HepG2 (cell line): ENCODE results near the gene IFIT1B. TPM values are rescaled to one million over a fixed set of nuclear protein-coding genes. Genes with fewer than 3 reads are reported as not detected.

Source experiments
- ATM ChIP-seq: fragments of 450-650 bp; IDR thresholded peaks from 2 replicates; pipeline ENCODE4 v1.7.1; 2017; ENCODE audit warnings: mild to moderate bottlenecking, borderline replicate concordance
- BCL6 ChIP-seq: IDR thresholded peaks from 2 replicates; pipeline ENCODE4 v1.6.1; 2016; ENCODE audit warnings: missing genetic modification reagents, missing compliant biosample characterization
- BHLHE40 ChIP-seq: IDR thresholded peaks from 2 replicates; pipeline ENCODE4 v1.6.1; 2011; ENCODE audit warnings: low read length, improper control_type of control experiment
- GABPB1 ChIP-seq: IDR thresholded peaks from 2 replicates; pipeline ENCODE4 v1.6.1; 2016; ENCODE audit warnings: mild to moderate bottlenecking, missing genetic modification reagents, moderate library complexity, missing compliant biosample characterization
- LCORL ChIP-seq, 2 experiments: fragments of 450-650 bp in 1 of 2; sonication (generic) in 1 of 2; formaldehyde crosslinking in 1 of 2; IDR thresholded peaks; 2 replicates each; pipeline versions ENCODE4 v1.5.0 to v1.6.1; 2017 to 2020; ENCODE audit warnings: antibody characterized with exemption in 1 of 2, missing genetic modification reagents in 1 of 2
- NFYC ChIP-seq: IDR thresholded peaks from 2 replicates; pipeline ENCODE4 v1.6.1; 2016; ENCODE audit warnings: missing genetic modification reagents, missing compliant biosample characterization
- NR2F6 ChIP-seq, 2 experiments: IDR thresholded peaks; 2 replicates each; pipeline ENCODE4 v1.6.1; 2016; ENCODE audit warnings: antibody characterized with exemption in 1 of 2, mild to moderate bottlenecking in 1 of 2
- PHF20 ChIP-seq: sonication (generic); formaldehyde crosslinking; IDR thresholded peaks from 2 replicates; pipeline ENCODE4 v1.5.0; 2020; ENCODE audit warnings: mild to moderate bottlenecking, missing genetic modification reagents
- PHF21A ChIP-seq: sonication (generic); formaldehyde crosslinking; IDR thresholded peaks from 2 replicates; pipeline ENCODE4 v1.5.0; 2020; ENCODE audit warnings: mild to moderate bottlenecking, missing genetic modification reagents
- SAP130 ChIP-seq: IDR thresholded peaks from 2 replicates; pipeline ENCODE4 v1.6.1; 2016; ENCODE audit warnings: low read depth
- SOX13 ChIP-seq, 3 experiments: fragments of 450-650 bp in 1 of 3; sonication (generic) in 1 of 3; formaldehyde crosslinking in 1 of 3; IDR thresholded peaks in 2 of 3; conservative IDR thresholded peaks in 1 of 3; 2 replicates each; pipeline versions ENCODE4 v1.5.0 to v1.6.1; 2016 to 2020; ENCODE audit warnings: antibody characterized with exemption in 1 of 3, mild to moderate bottlenecking in 1 of 3, missing compliant biosample characterization in 1 of 3, missing genetic modification reagents in 1 of 3, moderate library complexity in 1 of 3
- TARDBP ChIP-seq: sonication (generic); formaldehyde crosslinking; IDR thresholded peaks from 2 replicates; pipeline ENCODE4 v1.8.0; 2022; ENCODE audit warnings: mild to moderate bottlenecking, missing genetic modification reagents
- TEAD3 ChIP-seq: optimal IDR thresholded peaks from 2 replicates; pipeline ENCODE3; 2016; ENCODE audit warnings: borderline replicate concordance
- ZBTB34 ChIP-seq: sonication (generic); formaldehyde crosslinking; IDR thresholded peaks from 2 replicates; pipeline ENCODE4 v1.8.0; 2022; ENCODE audit warnings: mild to moderate bottlenecking, missing genetic modification reagents
- ZC3H13 ChIP-seq: sonication (generic); formaldehyde crosslinking; IDR thresholded peaks from 2 replicates; pipeline ENCODE4 v1.8.1; 2023; ENCODE audit warnings: mild to moderate bottlenecking, missing genetic modification reagents, moderate library complexity
- ZFX ChIP-seq: sonication (generic); formaldehyde crosslinking; IDR thresholded peaks from 2 replicates; pipeline ENCODE4 v1.4.0; 2020; ENCODE audit warnings: mild to moderate bottlenecking, low read depth, missing genetic modification reagents, moderate library complexity
- ZNF292 ChIP-seq: sonication (generic); formaldehyde crosslinking; IDR thresholded peaks from 2 replicates; pipeline ENCODE4 v1.8.1; 2022; ENCODE audit warnings: mild to moderate bottlenecking, low read depth, missing genetic modification reagents, borderline replicate concordance
- ZNF792 ChIP-seq: IDR thresholded peaks from 2 replicates; pipeline ENCODE4 v1.6.1; 2016
- ZNF891 ChIP-seq: sonication (generic); formaldehyde crosslinking; IDR thresholded peaks from 2 replicates; pipeline ENCODE4 v1.5.0; 2020; ENCODE audit warnings: mild to moderate bottlenecking, missing genetic modification reagents
- polyA plus RNA-seq, 8 experiments: library from polyadenylated mRNA; depleted of rRNA in 3 of 8; stranded (reverse) in 7 of 8; unstranded in 1 of 8; fragments of >200 nt; fragmentation: Illumina TruSeq in 4 of 8; extraction: Trizol in 4 of 8; gene quantifications; 2 replicates each; pipeline versions ENCODE4 v1.2.1 to v1.2.3, GENCODE V29; 2011 to 2016; ENCODE audit warnings: low read depth in 4 of 8, missing spikeins in 1 of 8, mixed read lengths in 1 of 8; ENCODE audit not compliant: insufficient read depth in 1 of 8
- total RNA-seq, 5 experiments: library from RNA; depleted of rRNA; stranded (reverse); fragments of >200 nt; fragmentation: Illumina TruSeq; extraction: Trizol; gene quantifications; 2 replicates each; pipeline ENCODE4 v1.2.3, GENCODE V29; 2016; ENCODE audit warnings: low read depth in 1 of 5
- TF ChIP-seq, protein P1 (sequence below): sonication (generic); IDR thresholded peaks from 2 replicates; pipeline ENCODE4 v1.6.1; 2016; ENCODE audit warnings: low read depth, borderline replicate concordance
- TF ChIP-seq, protein P2 (sequence below): sonication (generic); formaldehyde crosslinking; IDR thresholded peaks from 2 replicates; pipeline ENCODE4 v1.5.0; 2020; ENCODE audit warnings: missing genetic modification reagents, mild to moderate bottlenecking, borderline replicate concordance
- TF ChIP-seq, protein P3 (sequence below): sonication (generic); formaldehyde crosslinking; IDR thresholded peaks from 2 replicates; pipeline ENCODE4 v1.5.0; 2020; ENCODE audit warnings: mild to moderate bottlenecking, missing genetic modification reagents, borderline replicate concordance

The IFIT1B gene
- total and polyA plus RNA-seq, 2 of the 13 experiments (the other 11 are each of a cell fraction or from before 2014, with no cell fraction given): not detected

GRCh38 chr10:89351780-89352597 is 25.9 kb upstream of the IFIT1B start (continued):
- TF ChIP-seq, protein P1, sequence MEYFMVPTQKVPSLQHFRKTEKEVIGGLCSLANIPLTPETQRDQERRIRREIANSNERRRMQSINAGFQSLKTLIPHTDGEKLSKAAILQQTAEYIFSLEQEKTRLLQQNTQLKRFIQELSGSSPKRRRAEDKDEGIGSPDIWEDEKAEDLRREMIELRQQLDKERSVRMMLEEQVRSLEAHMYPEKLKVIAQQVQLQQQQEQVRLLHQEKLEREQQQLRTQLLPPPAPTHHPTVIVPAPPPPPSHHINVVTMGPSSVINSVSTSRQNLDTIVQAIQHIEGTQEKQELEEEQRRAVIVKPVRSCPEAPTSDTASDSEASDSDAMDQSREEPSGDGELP: no peak
- 0 out of 2 replicates have a peak, but pooled peaks have one; percentile 23 for TF ChIP-seq NR2F6 (IDR thresholded peaks at IDR 0.05)
- TF ChIP-seq NR2F6 (CRISPR knock-in tag; IDR thresholded peaks at IDR 0.05): peak; percentile 32; the same call in 1 of the 2 replicates
- TF ChIP-seq ZNF792: peak; percentile 86; the same call in 1 of the 2 replicates
- TF ChIP-seq ZNF891: no peak
- TF ChIP-seq PHF20: no peak
- no peak for TF ChIP-seq ZFX
- peak; percentile 40 for TF ChIP-seq SAP130 (CRISPR knock-in tag)
- TF ChIP-seq TEAD3 (CRISPR knock-in tag): peak; percentile 36
- TF ChIP-seq BHLHE40: 0 out of 2 replicates have a peak, but pooled peaks have one; percentile 33
- TF ChIP-seq ZNF292 (CRISPR knock-in tag): peak; percentile 29; the same call in 1 of the 2 replicates
- TF ChIP-seq, protein P2, sequence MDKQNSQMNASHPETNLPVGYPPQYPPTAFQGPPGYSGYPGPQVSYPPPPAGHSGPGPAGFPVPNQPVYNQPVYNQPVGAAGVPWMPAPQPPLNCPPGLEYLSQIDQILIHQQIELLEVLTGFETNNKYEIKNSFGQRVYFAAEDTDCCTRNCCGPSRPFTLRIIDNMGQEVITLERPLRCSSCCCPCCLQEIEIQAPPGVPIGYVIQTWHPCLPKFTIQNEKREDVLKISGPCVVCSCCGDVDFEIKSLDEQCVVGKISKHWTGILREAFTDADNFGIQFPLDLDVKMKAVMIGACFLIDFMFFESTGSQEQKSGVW (CRISPR knock-in tag): no peak
- TF ChIP-seq BCL6 (CRISPR knock-in tag): peak; percentile 18; the same call in 1 of the 2 replicates
- TF ChIP-seq PHF21A: 0 out of 2 replicates have a peak, but pooled peaks have one; percentile 25
- TF ChIP-seq NFYC: peak; percentile 62
- TF ChIP-seq LCORL (IDR thresholded peaks at IDR 0.05): no peak
- 0 out of 2 replicates have a peak, but pooled peaks have one; percentile 46 for TF ChIP-seq LCORL (CRISPR knock-in tag; IDR thresholded peaks at IDR 0.05)
- TF ChIP-seq ZC3H13 (CRISPR knock-in tag): no peak
- no peak for TF ChIP-seq TARDBP
- TF ChIP-seq GABPB1 (CRISPR knock-in tag): no peak
- no peak for TF ChIP-seq SOX13 (IDR thresholded peaks at IDR 0.05)
- TF ChIP-seq SOX13 (CRISPR knock-in tag; conservative IDR thresholded peaks at IDR 0.05 in 1 of 2, IDR thresholded peaks at IDR 0.05 in 1 of 2): peak in 1 of 2 experiments; percentile 39; a peak in 2 of 4 replicates
- TF ChIP-seq, protein P3, sequence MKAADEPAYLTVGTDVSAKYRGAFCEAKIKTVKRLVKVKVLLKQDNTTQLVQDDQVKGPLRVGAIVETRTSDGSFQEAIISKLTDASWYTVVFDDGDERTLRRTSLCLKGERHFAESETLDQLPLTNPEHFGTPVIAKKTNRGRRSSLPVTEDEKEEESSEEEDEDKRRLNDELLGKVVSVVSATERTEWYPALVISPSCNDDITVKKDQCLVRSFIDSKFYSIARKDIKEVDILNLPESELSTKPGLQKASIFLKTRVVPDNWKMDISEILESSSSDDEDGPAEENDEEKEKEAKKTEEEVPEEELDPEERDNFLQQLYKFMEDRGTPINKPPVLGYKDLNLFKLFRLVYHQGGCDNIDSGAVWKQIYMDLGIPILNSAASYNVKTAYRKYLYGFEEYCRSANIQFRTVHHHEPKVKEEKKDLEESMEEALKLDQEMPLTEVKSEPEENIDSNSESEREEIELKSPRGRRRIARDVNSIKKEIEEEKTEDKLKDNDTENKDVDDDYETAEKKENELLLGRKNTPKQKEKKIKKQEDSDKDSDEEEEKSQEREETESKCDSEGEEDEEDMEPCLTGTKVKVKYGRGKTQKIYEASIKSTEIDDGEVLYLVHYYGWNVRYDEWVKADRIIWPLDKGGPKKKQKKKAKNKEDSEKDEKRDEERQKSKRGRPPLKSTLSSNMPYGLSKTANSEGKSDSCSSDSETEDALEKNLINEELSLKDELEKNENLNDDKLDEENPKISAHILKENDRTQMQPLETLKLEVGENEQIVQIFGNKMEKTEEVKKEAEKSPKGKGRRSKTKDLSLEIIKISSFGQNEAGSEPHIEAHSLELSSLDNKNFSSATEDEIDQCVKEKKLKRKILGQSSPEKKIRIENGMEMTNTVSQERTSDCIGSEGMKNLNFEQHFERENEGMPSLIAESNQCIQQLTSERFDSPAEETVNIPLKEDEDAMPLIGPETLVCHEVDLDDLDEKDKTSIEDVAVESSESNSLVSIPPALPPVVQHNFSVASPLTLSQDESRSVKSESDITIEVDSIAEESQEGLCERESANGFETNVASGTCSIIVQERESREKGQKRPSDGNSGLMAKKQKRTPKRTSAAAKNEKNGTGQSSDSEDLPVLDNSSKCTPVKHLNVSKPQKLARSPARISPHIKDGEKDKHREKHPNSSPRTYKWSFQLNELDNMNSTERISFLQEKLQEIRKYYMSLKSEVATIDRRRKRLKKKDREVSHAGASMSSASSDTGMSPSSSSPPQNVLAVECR (CRISPR knock-in tag): peak; percentile 18; the same call in 1 of the 2 replicates
- TF ChIP-seq ATM: no peak
- no peak for TF ChIP-seq ZBTB34 (CRISPR knock-in tag)
